Endothelial cell of umbilical vein (primary cell): Measurements from ENCODE around the gene SMYD4. TPM values are rescaled to one million over a fixed set of nuclear protein-coding genes. Genes with fewer than 3 reads are reported as not detected.

ENCODE experiments used
- BruUV-seq: library from RNA; stranded (reverse); fragments of 400-500 nt; replicated peaks from 2 replicates; lab custom pipeline; 2021; lab: Mats Ljungman, UMichigan
- CTCF ChIA-PET: fragments of 300-600, 350-600 bp; sonication (Branson Sonifier 250); formaldehyde crosslinking; loops from one replicate; lab custom pipeline; 2021; ENCODE audit warnings: antibody characterized with exemption, inconsistent platforms; lab: Charles Lee
- POLR2A ChIA-PET: fragments of 300-600, 350-600 bp; sonication (Branson Sonifier 250); formaldehyde crosslinking; loops from one replicate; lab custom pipeline; 2021; ENCODE audit warnings: antibody characterized with exemption, inconsistent platforms; lab: Charles Lee
- DNase-seq: peaks from one replicate; pipeline ENCODE4 v3.0.0-alpha.2; 2011; ENCODE audit warnings: low read depth, low spot score
- FAIRE-seq: peaks from 2 replicates; lab custom pipeline; 2011; peaks lifted over from hg19 to GRCh38; lab: Jason Lieb, UNC
- H2AFZ ChIP-seq: 2 replicates; pipeline ENCODE4 v1.6.0; 2012; ENCODE audit warnings: low read depth, low read length, control low read depth, inconsistent platforms
- H3K27ac ChIP-seq: 2 replicates; pipeline ENCODE4 v1.5.1; 2011; ENCODE audit warnings: low read depth, mild to moderate bottlenecking, control low read depth, low read length, moderate library complexity; ENCODE audit not compliant: insufficient read depth
- H3K27me3 ChIP-seq, 2 experiments: 2 replicates each; pipeline versions ENCODE4 v1.6.0 to v1.6.1; 2011; ENCODE audit warnings: low read length in 2 of 2, mixed read lengths in 1 of 2; ENCODE audit not compliant: control insufficient read depth in 2 of 2, insufficient read depth in 2 of 2
- H3K36me3 ChIP-seq, 2 experiments: 2 replicates in 1 of 2; 3 replicates in 1 of 2; pipeline ENCODE4 v1.5.1; 2011; ENCODE audit warnings: low read length in 2 of 2, mild to moderate bottlenecking in 1 of 2, moderate library complexity in 1 of 2; ENCODE audit not compliant: control insufficient read depth in 2 of 2, insufficient read depth in 2 of 2; ENCODE audit errors: extremely low read depth in 1 of 2
- H3K4me1 ChIP-seq: 3 replicates; pipeline ENCODE4 v1.5.1; 2011; ENCODE audit warnings: mild to moderate bottlenecking, low read length; ENCODE audit not compliant: control insufficient read depth, insufficient read depth; ENCODE audit errors: extremely low read depth
- H3K4me2 ChIP-seq: 2 replicates; pipeline ENCODE4 v1.6.1; 2011; ENCODE audit warnings: low read length, control low read depth, mixed read lengths; ENCODE audit not compliant: insufficient read depth
- H3K4me3 ChIP-seq, 3 experiments: fragments of 200-600 bp in 1 of 3; sonication (generic), shearing (Covaris generic) in 1 of 3; replicated peaks in 1 of 3; 2 replicates each; pipeline ENCODE4 v1.5.1; 2011 to 2016; ENCODE audit warnings: control low read depth in 3 of 3, low read length in 3 of 3, mild to moderate bottlenecking in 2 of 3, inconsistent platforms in 1 of 3, low read depth in 1 of 3, moderate library complexity in 1 of 3; ENCODE audit not compliant: insufficient read depth in 1 of 3
- H3K79me2 ChIP-seq: 2 replicates; pipeline ENCODE4 v1.6.0; 2012; ENCODE audit warnings: low read length, inconsistent platforms; ENCODE audit not compliant: control insufficient read depth, insufficient read depth
- H3K9ac ChIP-seq: replicated peaks from 2 replicates; pipeline ENCODE3; 2011; ENCODE audit warnings: low read length, control low read depth; ENCODE audit not compliant: insufficient read depth; ENCODE audit errors: extremely low read depth
- H3K9me1 ChIP-seq: replicated peaks from 3 replicates; pipeline ENCODE4 v1.6.0; 2011; ENCODE audit warnings: mild to moderate bottlenecking, low read length; ENCODE audit not compliant: control insufficient read depth, insufficient read depth; ENCODE audit errors: extremely low read depth
- H3K9me3 ChIP-seq: replicated peaks from 2 replicates; pipeline ENCODE4 v1.5.1; 2012; ENCODE audit warnings: low read length, inconsistent platforms; ENCODE audit not compliant: control insufficient read depth, insufficient read depth
- H4K20me1 ChIP-seq: replicated peaks from 2 replicates; pipeline ENCODE3; 2011; ENCODE audit warnings: mild to moderate bottlenecking, low read length; ENCODE audit not compliant: control insufficient read depth, insufficient read depth; ENCODE audit errors: extremely low read depth
- CTCF ChIP-seq, 2 donors: IDR thresholded peaks; 1 replicate in 1 of 2; 2 replicates in 1 of 2; pipeline ENCODE4 v1.5.1; 2011; ENCODE audit warnings: low read length in 2 of 2, mild to moderate bottlenecking in 2 of 2, moderate library complexity in 2 of 2, control low read depth in 1 of 2, inconsistent platforms in 1 of 2, low read depth in 1 of 2; ENCODE audit not compliant: insufficient read depth in 1 of 2; ENCODE audit errors: extremely low read depth in 1 of 2
- EZH2 ChIP-seq: IDR thresholded peaks from 2 replicates; pipeline ENCODE4 v1.6.1; 2012; ENCODE audit warnings: borderline replicate concordance, low read depth, mild to moderate bottlenecking, moderate library complexity, low read length, inconsistent platforms; ENCODE audit not compliant: severe bottlenecking
- FOS ChIP-seq: IDR thresholded peaks from 2 replicates; pipeline ENCODE4 v1.6.1; 2011; ENCODE audit warnings: mild to moderate bottlenecking, low read length, moderate library complexity, borderline replicate concordance; ENCODE audit not compliant: insufficient read depth
- GATA2 ChIP-seq: IDR thresholded peaks from 2 replicates; pipeline ENCODE4 v1.7.0; 2011; ENCODE audit warnings: low read depth, mild to moderate bottlenecking, moderate library complexity, mixed read lengths, low read length; ENCODE audit not compliant: insufficient read length, insufficient read depth
- JUN ChIP-seq: IDR thresholded peaks from 2 replicates; pipeline ENCODE4 v1.6.1; 2011; ENCODE audit warnings: borderline replicate concordance, low read depth; ENCODE audit not compliant: insufficient read length, insufficient read depth
- MAX ChIP-seq: IDR thresholded peaks from 2 replicates; pipeline ENCODE4 v1.6.1; 2011; ENCODE audit not compliant: insufficient read depth, insufficient read length
- MYC ChIP-seq: IDR thresholded peaks from one replicate; pipeline ENCODE4 v1.6.1; 2011; ENCODE audit warnings: mild to moderate bottlenecking, low read depth, low read length
- POLR2A ChIP-seq: IDR thresholded peaks from 2 replicates; pipeline ENCODE4 v1.6.1; 2012; ENCODE audit warnings: low read depth, mild to moderate bottlenecking, control low read depth, low read length
- POLR2AphosphoS5 ChIP-seq: IDR thresholded peaks from 2 replicates; pipeline ENCODE4 v1.6.1; 2012; ENCODE audit warnings: low read depth, mild to moderate bottlenecking, control low read depth, low read length, moderate library complexity; ENCODE audit not compliant: insufficient read depth
- dilution Hi-C: fragments of 300-500 bp; cut with MboI; formaldehyde crosslinking; loops from one replicate; pipeline ENCODE4 v1.15.0; 2019; ENCODE audit warnings: low sequenced_read_pairs; ENCODE audit not compliant: extremely low pct_ligation_motif_present
- intact Hi-C: fragments of 100-400 bp; cut with micrococcal nuclease; formaldehyde crosslinking; loops from one replicate; pipeline ENCODE4 v1.10.0; 2022
- polyA plus RNA-seq, 4 experiments: library from polyadenylated mRNA; depleted of rRNA in 3 of 4; stranded (reverse) in 3 of 4; unstranded in 1 of 4; fragments of >200 nt; gene quantifications; 2 replicates each; pipeline versions ENCODE4 v1.2.1 to v1.2.3, GENCODE V29; 2011 to 2012; ENCODE audit warnings: missing spikeins in 1 of 4
- total RNA-seq: library from RNA; stranded (reverse); gene quantifications from 2 replicates; pipeline ENCODE4 v1.2.3, GENCODE V29; 2021

The SMYD4 gene
- total and polyA plus RNA-seq, 2 donors (not counting 3 experiments of a cell fraction or from before 2014, with no cell fraction given): 6.0 to 14.6 TPM

DNA sequence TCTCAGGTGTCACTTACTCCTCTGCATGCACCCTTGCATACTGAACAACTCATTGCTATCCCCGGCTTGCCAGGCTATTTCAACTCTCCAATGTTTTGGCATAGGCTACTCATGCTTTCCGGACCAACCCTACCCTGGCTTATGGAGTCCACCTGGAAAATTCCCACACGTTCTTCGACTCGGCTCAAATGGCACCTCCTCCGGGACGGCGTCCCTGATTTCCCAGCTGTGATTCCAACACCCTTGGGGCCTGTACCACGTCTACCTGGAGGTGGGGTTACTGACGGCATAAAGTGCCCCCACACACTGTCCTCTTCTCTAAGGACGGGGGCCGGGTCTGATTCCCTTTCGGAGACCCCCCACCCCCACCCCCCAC is 498 bp downstream of the SMYD4 start:
- Histone ChIP-seq H3K79me2 (peaks cover 32% of the 10 kb centered on the region), H3K27me3 (no peaks in the 10 kb centered on the region), H3K4me2 (peak overlapping the region; percentile 79), H4K20me1 (no peaks in the 10 kb centered on the region), H3K9me1 (no peaks in the 10 kb centered on the region), H3K36me3 (peaks cover 0 to 4% of the 10 kb centered on the region in 2 experiments), H2AFZ (peak overlapping the region; percentile 97), H3K9me3 (no peaks in the 10 kb centered on the region), H3K9ac (peak overlapping the region; percentile 67), H3K4me3 (peak overlapping the region; percentile 84 to 96 (median 86)), H3K27ac (peak overlapping the region; percentile 23), H3K4me1 (peaks cover 11% of the 10 kb centered on the region)
- TF ChIP-seq MYC (no peak), MAX (no peak), CTCF (IDR thresholded peaks at IDR 0.05; ENCODE audit: extremely low read depth in 1 of 2, insufficient read depth in 1 of 2, low read depth in 1 of 2, low read length in 2 of 2) (no peak), POLR2AphosphoS5 (no peak), GATA2 (no peak), FOS (no peak), EZH2 (no peak), POLR2A (no peak), JUN (no peak)
- POLR2A ChIA-PET: interaction anchor here (0.6 kb wide), 1 partner anchor 109 kb away, joined by 5 read pairs; no protein-coding TSS in a partner anchor
- intact Hi-C loops: loop anchor here (2.0 kb wide), 2 partner anchors 104 to 112 kb away; partner anchors contain the start of gene WDR81
- CTCF ChIA-PET: interaction anchor here (0.8 to 1.5 kb wide), 6 partner anchors 10 to 109 kb away, joined by 3 to 17 read pairs (median 4); no protein-coding TSS in a partner anchor
- peak; percentile 33 for DNase-seq
- FAIRE-seq: peak; percentile 65
- dilution Hi-C loops: no loop called here
- BruUV-seq: TSS peak; percentile 39
